22Rv1 (cell line): Measurements from ENCODE around the gene ATP8B4.
"Not testable (repeated sequence)": the region's sequence is repeated elsewhere in the genome, so short reads cannot be mapped to it uniquely, and the experiment has no call there.

ENCODE experiments used
- H3K27ac ChIP-seq: fragments of 450-650 bp; 2 replicates; pipeline ENCODE4 v1.5.1; 2017
- ZFX ChIP-seq: fragments of 450-650 bp; IDR thresholded peaks from 2 replicates; pipeline ENCODE4 v1.6.1; 2017; ENCODE audit warnings: antibody characterized with exemption, borderline replicate concordance
- TF ChIP-seq, protein P1 (sequence below): fragments of 450-650 bp; IDR thresholded peaks from 2 replicates; pipeline ENCODE4 v1.5.1; 2017; ENCODE audit warnings: mild to moderate bottlenecking

Gene ATP8B4

DNA sequence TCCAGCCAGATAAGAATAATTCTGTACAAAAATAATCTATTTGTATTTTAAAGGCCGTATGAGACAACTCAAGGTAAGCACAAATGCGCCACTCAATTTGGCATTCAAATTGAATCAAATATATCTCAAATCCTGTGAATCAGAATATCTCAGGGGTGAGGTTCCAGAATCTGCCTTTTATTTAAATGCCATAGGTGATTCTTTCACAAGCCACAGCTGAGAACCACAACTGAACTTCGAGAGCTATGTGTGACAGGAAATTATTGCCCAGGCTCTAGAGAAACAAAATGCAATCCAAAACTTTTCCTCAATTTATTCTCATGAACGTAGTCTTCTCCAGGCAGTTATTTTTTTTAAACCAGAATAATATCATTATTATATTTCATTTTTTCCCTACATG is 11.9 kb downstream of the ATP8B4 start:
- no peak overlapping the region for H3K27ac ChIP-seq
- TF ChIP-seq, protein P1, sequence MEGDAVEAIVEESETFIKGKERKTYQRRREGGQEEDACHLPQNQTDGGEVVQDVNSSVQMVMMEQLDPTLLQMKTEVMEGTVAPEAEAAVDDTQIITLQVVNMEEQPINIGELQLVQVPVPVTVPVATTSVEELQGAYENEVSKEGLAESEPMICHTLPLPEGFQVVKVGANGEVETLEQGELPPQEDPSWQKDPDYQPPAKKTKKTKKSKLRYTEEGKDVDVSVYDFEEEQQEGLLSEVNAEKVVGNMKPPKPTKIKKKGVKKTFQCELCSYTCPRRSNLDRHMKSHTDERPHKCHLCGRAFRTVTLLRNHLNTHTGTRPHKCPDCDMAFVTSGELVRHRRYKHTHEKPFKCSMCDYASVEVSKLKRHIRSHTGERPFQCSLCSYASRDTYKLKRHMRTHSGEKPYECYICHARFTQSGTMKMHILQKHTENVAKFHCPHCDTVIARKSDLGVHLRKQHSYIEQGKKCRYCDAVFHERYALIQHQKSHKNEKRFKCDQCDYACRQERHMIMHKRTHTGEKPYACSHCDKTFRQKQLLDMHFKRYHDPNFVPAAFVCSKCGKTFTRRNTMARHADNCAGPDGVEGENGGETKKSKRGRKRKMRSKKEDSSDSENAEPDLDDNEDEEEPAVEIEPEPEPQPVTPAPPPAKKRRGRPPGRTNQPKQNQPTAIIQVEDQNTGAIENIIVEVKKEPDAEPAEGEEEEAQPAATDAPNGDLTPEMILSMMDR: no peak
- no peak for TF ChIP-seq ZFX

DNA sequence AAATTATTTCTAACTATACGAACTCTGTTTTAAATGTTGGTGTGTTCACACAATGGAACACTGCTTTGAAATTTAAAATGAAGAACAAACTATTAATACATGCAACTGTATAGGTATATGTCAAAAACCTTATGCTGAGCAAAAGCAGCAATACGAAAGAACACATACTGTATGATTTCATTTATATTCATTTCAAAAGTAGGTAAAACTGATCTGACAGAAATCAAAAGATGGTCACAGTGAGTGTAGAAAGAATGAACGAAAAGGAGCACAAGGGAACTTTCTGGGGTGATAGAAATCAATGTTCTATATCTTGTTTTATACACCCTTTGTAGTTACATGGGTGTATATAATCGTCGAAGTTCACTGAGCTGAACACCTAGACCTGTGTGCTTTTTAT is 12.6 kb downstream of the ATP8B4 start:
- H3K27ac ChIP-seq: no peak overlapping the region
- no peak for TF ChIP-seq ZFX
- TF ChIP-seq, protein P1: no peak

- TF ChIP-seq, protein P1: no peak
- TF ChIP-seq ZFX: no peak
- no peak overlapping the region for H3K27ac ChIP-seq
Measured at GRCh38 chr15:50100486-50100885, 18.5 kb downstream of the ATP8B4 start.

DNA sequence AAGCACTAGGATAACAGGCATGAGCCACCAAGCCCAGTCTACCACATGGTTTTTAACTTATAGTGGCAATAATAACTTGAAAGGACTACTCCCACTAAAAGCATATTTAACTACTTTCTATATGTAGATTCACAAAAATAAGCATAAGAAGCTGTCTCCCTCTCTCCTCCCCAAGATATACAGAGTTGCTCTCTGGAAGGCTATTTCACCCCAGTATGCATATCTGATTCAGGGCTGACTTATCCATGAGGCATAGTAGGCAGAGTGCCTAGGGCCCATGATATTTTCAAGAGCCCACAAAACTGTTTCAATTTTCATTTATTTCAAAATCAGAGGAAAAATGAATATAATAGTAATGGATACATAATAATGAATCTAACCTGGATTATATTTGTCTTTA is 20.5 kb downstream of the ATP8B4 start:
- no peak for TF ChIP-seq ZFX
- TF ChIP-seq, protein P1: no peak
- H3K27ac ChIP-seq: no peak overlapping the region

DNA sequence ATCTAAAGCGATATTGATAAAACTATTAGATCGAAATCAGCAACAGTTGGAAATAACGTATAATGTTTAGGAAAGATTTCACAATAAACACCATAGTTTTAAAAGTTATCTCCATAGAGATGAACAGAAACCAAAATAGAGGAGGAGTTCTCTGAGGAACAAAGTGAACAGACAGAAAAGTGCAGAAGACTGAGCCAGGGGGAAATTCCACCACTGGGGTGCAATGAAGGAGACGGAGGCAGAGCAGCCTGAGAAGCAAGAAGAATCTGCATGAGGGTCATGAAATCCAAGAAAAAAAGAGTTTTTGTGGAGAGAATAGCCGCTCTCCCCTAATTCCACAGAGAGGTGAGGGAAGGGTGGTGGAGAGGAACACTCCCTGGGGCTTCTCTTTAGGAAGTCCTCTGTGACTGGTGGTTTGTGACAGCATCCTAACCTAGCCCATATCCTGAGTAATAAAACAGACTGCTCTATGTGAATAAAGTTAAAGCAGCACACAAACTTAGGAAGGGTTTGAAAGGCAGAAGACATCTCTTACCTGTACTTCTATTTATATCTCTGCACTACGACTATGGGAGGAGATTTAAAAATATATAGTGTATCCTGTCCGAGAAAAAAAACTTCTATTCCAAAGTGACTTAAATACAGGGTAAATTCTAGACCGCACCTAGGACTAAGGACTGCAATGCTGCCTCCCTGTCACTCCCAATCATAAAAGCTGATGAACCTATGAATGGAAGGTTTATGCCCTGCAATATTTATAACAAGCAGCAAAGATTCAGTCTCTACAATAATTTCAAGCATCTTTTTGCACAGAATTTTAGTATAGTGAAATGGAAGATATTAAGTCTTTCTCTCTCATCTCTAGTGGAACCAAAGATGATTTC is 22.9 kb downstream of the ATP8B4 start:
- no peak overlapping the region for H3K27ac ChIP-seq
- no peak for TF ChIP-seq ZFX
- TF ChIP-seq, protein P1: no peak

- not testable (repeated sequence) for H3K27ac ChIP-seq
Measured at GRCh38 chr15:50089386-50089785, 29.6 kb downstream of the ATP8B4 start.

DNA sequence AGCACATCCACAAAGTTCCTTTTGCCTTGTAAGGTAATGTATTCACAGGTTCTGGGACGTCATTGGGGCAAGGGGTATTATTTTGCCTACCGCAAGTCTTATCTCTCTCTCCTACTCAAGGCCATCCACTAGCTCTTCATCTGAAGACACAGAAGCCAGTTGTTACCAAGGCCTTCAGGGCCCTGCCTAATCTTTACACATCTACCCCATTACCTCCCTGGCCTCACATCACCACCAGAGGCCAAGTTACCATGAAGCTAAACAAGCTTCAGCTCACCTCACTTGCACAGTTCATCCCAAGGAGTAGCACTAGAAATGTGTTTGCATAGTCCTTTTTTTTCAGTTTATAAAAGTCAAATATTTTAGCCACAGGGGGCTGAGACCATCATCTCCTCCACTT is 34.1 kb downstream of the ATP8B4 start:
- TF ChIP-seq, protein P1: no peak
- no peak for TF ChIP-seq ZFX
- no peak overlapping the region for H3K27ac ChIP-seq
